IMR-90 (cell line): ENCODE data around the gene SNX6.
"Not testable (repeated sequence)": the region's sequence is repeated elsewhere in the genome, so short reads cannot be mapped to it uniquely, and the experiment has no call there.

Experiments
- CEBPB ChIP-seq: IDR thresholded peaks from 2 replicates; pipeline ENCODE4 v1.6.1; 2012; ENCODE audit warnings: low read depth, low read length, improper control_type of control experiment
- MAFK ChIP-seq: IDR thresholded peaks from 2 replicates; pipeline ENCODE4 v1.6.1; 2012; ENCODE audit warnings: low read depth, low read length, improper control_type of control experiment
- RAD21 ChIP-seq: IDR thresholded peaks from 2 replicates; pipeline ENCODE4 v1.6.1; 2012; ENCODE audit warnings: low read length, improper control_type of control experiment
- USF2 ChIP-seq: fragments of 150-350 bp; IDR thresholded peaks from 2 replicates; pipeline ENCODE4 v1.6.1; 2017; ENCODE audit warnings: mild to moderate bottlenecking, antibody characterized with exemption, low read length, low read depth
- TF ChIP-seq, protein P1 (sequence below): conservative IDR thresholded peaks from 2 replicates; pipeline ENCODE4 v1.5.1; 2012; ENCODE audit warnings: mild to moderate bottlenecking, low read depth, low read length, improper control_type of control experiment

- TF ChIP-seq, protein P1, sequence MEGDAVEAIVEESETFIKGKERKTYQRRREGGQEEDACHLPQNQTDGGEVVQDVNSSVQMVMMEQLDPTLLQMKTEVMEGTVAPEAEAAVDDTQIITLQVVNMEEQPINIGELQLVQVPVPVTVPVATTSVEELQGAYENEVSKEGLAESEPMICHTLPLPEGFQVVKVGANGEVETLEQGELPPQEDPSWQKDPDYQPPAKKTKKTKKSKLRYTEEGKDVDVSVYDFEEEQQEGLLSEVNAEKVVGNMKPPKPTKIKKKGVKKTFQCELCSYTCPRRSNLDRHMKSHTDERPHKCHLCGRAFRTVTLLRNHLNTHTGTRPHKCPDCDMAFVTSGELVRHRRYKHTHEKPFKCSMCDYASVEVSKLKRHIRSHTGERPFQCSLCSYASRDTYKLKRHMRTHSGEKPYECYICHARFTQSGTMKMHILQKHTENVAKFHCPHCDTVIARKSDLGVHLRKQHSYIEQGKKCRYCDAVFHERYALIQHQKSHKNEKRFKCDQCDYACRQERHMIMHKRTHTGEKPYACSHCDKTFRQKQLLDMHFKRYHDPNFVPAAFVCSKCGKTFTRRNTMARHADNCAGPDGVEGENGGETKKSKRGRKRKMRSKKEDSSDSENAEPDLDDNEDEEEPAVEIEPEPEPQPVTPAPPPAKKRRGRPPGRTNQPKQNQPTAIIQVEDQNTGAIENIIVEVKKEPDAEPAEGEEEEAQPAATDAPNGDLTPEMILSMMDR, result not testable (repeated sequence)
- not testable (repeated sequence) for TF ChIP-seq CEBPB, USF2, RAD21, MAFK
Measured at GRCh38 chr14:34547136-34547520, 82.8 kb downstream of the SNX6 start.
